Hepatocyte (in vitro differentiated cells): Measurements from ENCODE around the gene SEMA5A. TPM values are rescaled to one million over a fixed set of nuclear protein-coding genes. Genes with fewer than 3 reads are reported as not detected.

ENCODE experiments used
- DNase-seq: peaks from one replicate; pipeline ENCODE4 v3.0.0-alpha.2; 2016; ENCODE audit warnings: low spot score
- H2AFZ ChIP-seq: fragments of 200-600 bp; sonication (generic); 2 replicates; pipeline ENCODE4 v1.6.0; 2016; ENCODE audit warnings: antibody characterized with exemption, mild to moderate bottlenecking
- H3K27ac ChIP-seq: fragments of 200-600 bp; sonication (generic); 2 replicates; pipeline ENCODE4 v1.5.1; 2016; ENCODE audit warnings: mild to moderate bottlenecking
- H3K27me3 ChIP-seq: fragments of 200-600 bp; sonication (generic); 2 replicates; pipeline ENCODE4 v1.6.1; 2016
- H3K36me3 ChIP-seq: fragments of 200-600 bp; sonication (generic); replicated peaks from 2 replicates; pipeline ENCODE4 v1.5.1; 2016; ENCODE audit warnings: low read depth; ENCODE audit not compliant: insufficient read depth
- H3K4me1 ChIP-seq: fragments of 200-600 bp; sonication (generic); 2 replicates; pipeline ENCODE4 v1.5.1; 2016; ENCODE audit warnings: mild to moderate bottlenecking, moderate library complexity; ENCODE audit not compliant: insufficient read depth
- H3K4me2 ChIP-seq: fragments of 200-600 bp; sonication (generic); 2 replicates; pipeline ENCODE4 v1.6.0; 2016
- H3K4me3 ChIP-seq: fragments of 200-600 bp; sonication (generic); 2 replicates; pipeline ENCODE4 v1.5.1; 2016; ENCODE audit warnings: mild to moderate bottlenecking
- H3K79me2 ChIP-seq: fragments of 200-600 bp; sonication (generic); 2 replicates; pipeline ENCODE4 v1.6.0; 2017; ENCODE audit warnings: mild to moderate bottlenecking
- H3K9me2 ChIP-seq: fragments of 200-600 bp; sonication (generic); replicated peaks from 2 replicates; pipeline ENCODE4 v1.6.0; 2017; ENCODE audit warnings: mild to moderate bottlenecking; ENCODE audit not compliant: insufficient read depth
- H3K9me3 ChIP-seq: fragments of 200-600 bp; sonication (generic); 2 replicates; pipeline ENCODE4 v1.5.1; 2016; ENCODE audit warnings: low read depth, mild to moderate bottlenecking
- H4K20me1 ChIP-seq: fragments of 200-600 bp; sonication (generic); 2 replicates; pipeline ENCODE4 v1.6.0; 2016; ENCODE audit warnings: mild to moderate bottlenecking; ENCODE audit not compliant: insufficient read depth, poor library complexity, severe bottlenecking
- CTCF ChIP-seq: fragments of 200-600 bp; sonication (generic); IDR thresholded peaks from 2 replicates; pipeline ENCODE4 v1.5.1; 2016; ENCODE audit warnings: antibody characterized with exemption, mild to moderate bottlenecking; ENCODE audit not compliant: poor library complexity
- EZH2 ChIP-seq: fragments of 200-600 bp; sonication (generic); IDR thresholded peaks from 2 replicates; pipeline ENCODE4 v1.6.1; 2016; ENCODE audit warnings: antibody characterized with exemption, mild to moderate bottlenecking, borderline replicate concordance
- EZH2phosphoT487 ChIP-seq: fragments of 200-600 bp; sonication (generic); IDR thresholded peaks from one replicate; pipeline ENCODE4 v1.6.1; 2018; ENCODE audit warnings: antibody characterized with exemption, mild to moderate bottlenecking, low read depth, moderate library complexity; ENCODE audit not compliant: unreplicated experiment, severe bottlenecking
- WGBS: methylation state at CpG from one replicate; pipeline ENCODE4 v1.1.6; 2016; ENCODE audit warnings: low lambda C conversion rate; ENCODE audit errors: missing lambda C conversion rate; 5-methylcytosine and 5-hydroxymethylcytosine counted together
- polyA plus RNA-seq: library from polyadenylated mRNA; unstranded; fragments of >200 nt; fragmentation: Nextera tagmentation; extraction: Ambion mirVana; gene quantifications from 2 replicates; pipeline ENCODE4 v1.2.1, GENCODE V29; 2016
- total RNA-seq: library from RNA; depleted of rRNA; stranded (reverse); fragments of >200 nt; gene quantifications from 2 replicates; pipeline ENCODE4 v1.2.3, GENCODE V29; 2014

Gene SEMA5A
- total and polyA plus RNA-seq, 2 experiments from 2014 or later: 10.7 to 21.7 TPM

- Histone ChIP-seq H3K36me3 (no peaks in the 10 kb centered on the region), H3K27ac (no peak overlapping the region), H3K79me2 (no peaks in the 10 kb centered on the region), H2AFZ (no peak overlapping the region), H3K4me2 (no peak overlapping the region), H3K4me3 (no peak overlapping the region), H3K9me2 (no peaks in the 10 kb centered on the region), H3K4me1 (no peaks in the 10 kb centered on the region), H3K9me3 (no peaks in the 10 kb centered on the region), H4K20me1 (no peaks in the 10 kb centered on the region), H3K27me3 (no peaks in the 10 kb centered on the region)
- no peak for DNase-seq
- WGBS: 74% methylated on average over 1 of the region's 1 CpG
- TF ChIP-seq CTCF: no peak
- no peak for TF ChIP-seq EZH2
- no peak for TF ChIP-seq EZH2phosphoT487
Observed at GRCh38 chr5:9115093-9115492, 430.8 kb downstream of the SEMA5A start.

GRCh38 chr5:9112520-9113291 is 433.2 kb downstream of the SEMA5A start:
- no peak for DNase-seq
- Histone ChIP-seq H3K4me3 (no peak overlapping the region), H3K27ac (no peak overlapping the region), H3K9me2 (no peaks in the 10 kb centered on the region), H3K4me1 (no peaks in the 10 kb centered on the region), H3K4me2 (no peak overlapping the region), H3K36me3 (no peaks in the 10 kb centered on the region), H4K20me1 (no peaks in the 10 kb centered on the region), H3K9me3 (no peaks in the 10 kb centered on the region), H3K79me2 (no peaks in the 10 kb centered on the region), H2AFZ (no peak overlapping the region), H3K27me3 (no peaks in the 10 kb centered on the region)
- no peak for TF ChIP-seq EZH2phosphoT487
- TF ChIP-seq EZH2: no peak
- TF ChIP-seq CTCF: no peak
- WGBS: 91% methylated on average over 4 of the region's 4 CpGs

- Histone ChIP-seq H4K20me1 (no peaks in the 10 kb centered on the region), H3K27me3 (no peaks in the 10 kb centered on the region), H3K27ac (no peak overlapping the region), H3K9me3 (no peaks in the 10 kb centered on the region), H3K9me2 (no peaks in the 10 kb centered on the region), H2AFZ (no peak overlapping the region), H3K4me3 (no peak overlapping the region), H3K4me2 (no peak overlapping the region), H3K79me2 (no peaks in the 10 kb centered on the region), H3K36me3 (no peaks in the 10 kb centered on the region), H3K4me1 (no peaks in the 10 kb centered on the region)
- no peak for DNase-seq
- WGBS: 77% methylated on average over 6 of the region's 6 CpGs
- TF ChIP-seq CTCF (no peak), EZH2phosphoT487 (no peak), EZH2 (no peak)
Observed at GRCh38 chr5:9108162-9108561, 437.7 kb downstream of the SEMA5A start.
